HEK293 (cell line): Measurements from ENCODE around the gene HIP1.

Source experiments
- CTCF ChIA-PET: fragments of 350-600 bp; formaldehyde crosslinking; extraction: SDS; loops from one replicate; lab custom pipeline; 2021; ENCODE audit warnings: antibody characterized with exemption; lab: Yijun Ruan, JAX
- POLR2A ChIA-PET: fragments of 300-600 bp; formaldehyde crosslinking; extraction: SDS; loops from one replicate; lab custom pipeline; 2020; ENCODE audit warnings: antibody characterized with exemption, inconsistent platforms; lab: Yijun Ruan, JAX
- H3K27ac ChIP-seq: fragments of 200-500 bp; sonication (Bioruptor generic); 2 replicates; pipeline ENCODE4 v1.5.1; 2014; ENCODE audit warnings: low read depth, low read length, control low read depth, inconsistent platforms; ENCODE audit errors: extremely low read depth
- H3K36me3 ChIP-seq, 2 experiments: fragments of 200-500 bp in 1 of 2; sonication (Bioruptor generic) in 1 of 2; 1 replicate in 1 of 2; 2 replicates in 1 of 2; pipeline ENCODE4 v1.5.1; 2014 to 2017; ENCODE audit warnings: inconsistent platforms in 2 of 2, low read length in 2 of 2; ENCODE audit not compliant: control insufficient read depth in 2 of 2, insufficient read depth in 1 of 2
- H3K4me1 ChIP-seq: fragments of 200-500 bp; sonication (Bioruptor generic); 2 replicates; pipeline ENCODE4 v1.5.1; 2014; ENCODE audit warnings: mild to moderate bottlenecking, low read length, inconsistent platforms; ENCODE audit not compliant: control insufficient read depth, insufficient read depth
- H3K4me3 ChIP-seq: 2 replicates; pipeline ENCODE4 v1.5.1; 2011; ENCODE audit warnings: low read depth, mild to moderate bottlenecking, control low read depth, low read length, moderate library complexity
- H3K9me3 ChIP-seq: fragments of 200-500 bp; sonication (Bioruptor generic); 2 replicates; pipeline ENCODE4 v1.5.1; 2014; ENCODE audit warnings: low read depth, low read length, inconsistent platforms; ENCODE audit not compliant: control insufficient read depth, insufficient read depth
- BCL11A ChIP-seq: fragments of 450-650 bp; formaldehyde crosslinking; IDR thresholded peaks from 2 replicates; pipeline ENCODE4 v1.5.1; 2016; ENCODE audit warnings: low read depth, missing biosample characterization, missing genetic modification characterization
- FEZF1 ChIP-seq: fragments of 450-650 bp; formaldehyde crosslinking; IDR thresholded peaks from 2 replicates; pipeline ENCODE4 v1.5.1; 2016; ENCODE audit warnings: missing biosample characterization, missing genetic modification characterization
- GLIS1 ChIP-seq: fragments of 450-650 bp; formaldehyde crosslinking; IDR thresholded peaks from 2 replicates; pipeline ENCODE4 v1.5.1; 2016; ENCODE audit warnings: missing biosample characterization, missing genetic modification characterization
- IKZF3 ChIP-seq: fragments of 450-650 bp; IDR thresholded peaks from 2 replicates; pipeline ENCODE4 v1.5.0; 2018; ENCODE audit warnings: missing biosample characterization, mild to moderate bottlenecking, missing genetic modification characterization, moderate library complexity
- MZF1 ChIP-seq: fragments of 450-650 bp; formaldehyde crosslinking; IDR thresholded peaks from 2 replicates; pipeline ENCODE4 v1.5.1; 2017; ENCODE audit warnings: missing biosample characterization, missing genetic modification characterization, borderline replicate concordance
- OSR2 ChIP-seq: fragments of 450-650 bp; formaldehyde crosslinking; IDR thresholded peaks from 2 replicates; pipeline ENCODE4 v1.5.1; 2016; ENCODE audit warnings: missing biosample characterization, missing genetic modification characterization
- PRDM10 ChIP-seq: fragments of 450-650 bp; formaldehyde crosslinking; IDR thresholded peaks from 2 replicates; pipeline ENCODE4 v1.5.1; 2016; ENCODE audit warnings: missing biosample characterization, missing genetic modification characterization
- SP2 ChIP-seq: fragments of 450-650 bp; formaldehyde crosslinking; IDR thresholded peaks from 2 replicates; pipeline ENCODE4 v1.5.1; 2016; ENCODE audit warnings: missing biosample characterization, missing genetic modification characterization
- SP7 ChIP-seq: fragments of 450-650 bp; formaldehyde crosslinking; IDR thresholded peaks from 2 replicates; pipeline ENCODE4 v1.5.1; 2016; ENCODE audit warnings: missing biosample characterization, missing genetic modification characterization
- WT1 ChIP-seq: fragments of 450-650 bp; formaldehyde crosslinking; IDR thresholded peaks from 2 replicates; pipeline ENCODE4 v1.5.1; 2016; ENCODE audit warnings: missing biosample characterization, missing genetic modification characterization
- ZBTB20 ChIP-seq: fragments of 450-650 bp; formaldehyde crosslinking; IDR thresholded peaks from 2 replicates; pipeline ENCODE4 v1.5.1; 2016; ENCODE audit warnings: missing biosample characterization, missing genetic modification characterization
- ZIC2 ChIP-seq: fragments of 450-650 bp; formaldehyde crosslinking; IDR thresholded peaks from 2 replicates; pipeline ENCODE4 v1.5.1; 2016; ENCODE audit warnings: missing biosample characterization, missing genetic modification characterization
- ZNF10 ChIP-seq: fragments of 450-650 bp; formaldehyde crosslinking; IDR thresholded peaks from 2 replicates; pipeline ENCODE4 v1.5.1; 2017; ENCODE audit warnings: missing biosample characterization, missing genetic modification characterization
- ZNF121 ChIP-seq: fragments of 450-650 bp; formaldehyde crosslinking; IDR thresholded peaks from 2 replicates; pipeline ENCODE4 v1.5.1; 2016; ENCODE audit warnings: missing biosample characterization, missing genetic modification characterization
- ZNF398 ChIP-seq: fragments of 450-650 bp; formaldehyde crosslinking; IDR thresholded peaks from 2 replicates; pipeline ENCODE4 v1.5.1; 2017; ENCODE audit warnings: missing biosample characterization, missing genetic modification characterization
- ZNF433 ChIP-seq: fragments of 450-650 bp; formaldehyde crosslinking; IDR thresholded peaks from 2 replicates; pipeline ENCODE4 v1.5.1; 2016; ENCODE audit warnings: missing biosample characterization, missing genetic modification characterization, low read depth
- ZNF521 ChIP-seq: fragments of 450-650 bp; formaldehyde crosslinking; IDR thresholded peaks from 2 replicates; pipeline ENCODE4 v1.5.1; 2017; ENCODE audit warnings: missing biosample characterization, mild to moderate bottlenecking, missing genetic modification characterization
- ZNF629 ChIP-seq: fragments of 450-650 bp; formaldehyde crosslinking; IDR thresholded peaks from 2 replicates; pipeline ENCODE4 v1.5.1; 2017; ENCODE audit warnings: missing biosample characterization, missing genetic modification characterization
- ZNF704 ChIP-seq: fragments of 450-650 bp; formaldehyde crosslinking; IDR thresholded peaks from 2 replicates; pipeline ENCODE4 v1.5.1; 2016; ENCODE audit warnings: missing biosample characterization, missing genetic modification characterization
- ZNF707 ChIP-seq: fragments of 450-650 bp; formaldehyde crosslinking; IDR thresholded peaks from 2 replicates; pipeline ENCODE4 v1.5.1; 2016; ENCODE audit warnings: missing biosample characterization, missing genetic modification characterization
- ZNF843 ChIP-seq: fragments of 450-650 bp; formaldehyde crosslinking; IDR thresholded peaks from 2 replicates; pipeline ENCODE4 v1.5.1; 2016; ENCODE audit warnings: missing biosample characterization, missing genetic modification characterization
- ZSCAN5A ChIP-seq: fragments of 450-650 bp; formaldehyde crosslinking; IDR thresholded peaks from 2 replicates; pipeline ENCODE4 v1.5.1; 2016; ENCODE audit warnings: missing biosample characterization, missing genetic modification characterization
- ZXDB ChIP-seq: fragments of 450-650 bp; formaldehyde crosslinking; IDR thresholded peaks from 2 replicates; pipeline ENCODE4 v1.5.1; 2016; ENCODE audit warnings: missing biosample characterization, missing genetic modification characterization

The HIP1 gene

GRCh38 chr7:75567948-75568595 lies 170.7 kb downstream of the HIP1 start:
- no peak overlapping the region for H3K27ac ChIP-seq
- H3K4me1 ChIP-seq = no peaks in the 10 kb centered on the region; the same call in none of the 2 replicates
- ChIA-PET CTCF (no interaction called here), POLR2A (no interaction called here)
- no peak overlapping the region for H3K4me3 ChIP-seq
- no peaks in the 10 kb centered on the region for H3K9me3 ChIP-seq
- TF ChIP-seq ZNF433 = no peak
- TF ChIP-seq ZIC2 (tag by site-specific recombination) = peak; percentile 56; the same call in 1 of the 2 replicates
- TF ChIP-seq, all 188 proteins: peak for 1
- peaks cover 10 to 11% of the 10 kb centered on the region in 2 experiments; a peak in 2 of 3 replicates for H3K36me3 ChIP-seq

- Histone ChIP-seq H3K4me1 (no peaks in the 10 kb centered on the region; the same call in none of the 2 replicates), H3K9me3 (no peaks in the 10 kb centered on the region), H3K36me3 (peaks cover 12 to 30% of the 10 kb centered on the region in 2 experiments; a peak in 2 of 3 replicates), H3K27ac (peak overlapping the region; percentile 20), H3K4me3 (no peak overlapping the region)
- ChIA-PET CTCF (no interaction called here), POLR2A (interaction anchor here (0.7 to 1.3 kb wide), 3 partner anchors 9 to 603 kb away, joined by 3 to 4 read pairs (median 3); no protein-coding TSS in a partner anchor)
- peak; percentile 74 for TF ChIP-seq WT1 (tag by site-specific recombination)
- TF ChIP-seq FEZF1 = peak; percentile 96
- TF ChIP-seq ZNF398 (tag by site-specific recombination) = peak; percentile 28; the same call in 1 of the 2 replicates
- TF ChIP-seq IKZF3 = 0 out of 2 replicates have a peak, but pooled peaks have one; percentile 12
- TF ChIP-seq ZNF704 (tag by site-specific recombination) = no peak
- 0 out of 2 replicates have a peak, but pooled peaks have one; percentile 38 for TF ChIP-seq BCL11A (tag by site-specific recombination)
- TF ChIP-seq MZF1 = 0 out of 2 replicates have a peak, but pooled peaks have one; percentile 32
- TF ChIP-seq ZNF629 (tag by site-specific recombination) = peak; percentile 66
- TF ChIP-seq ZNF10 (tag by site-specific recombination) = 0 out of 2 replicates have a peak, but pooled peaks have one; percentile 12
- peak; percentile 32 for TF ChIP-seq PRDM10 (tag by site-specific recombination)
- TF ChIP-seq SP7 (tag by site-specific recombination) = peak; percentile 24; the same call in 1 of the 2 replicates
- TF ChIP-seq ZNF707 (tag by site-specific recombination) = 0 out of 2 replicates have a peak, but pooled peaks have one; percentile 43
- TF ChIP-seq ZNF121 (tag by site-specific recombination) = 0 out of 2 replicates have a peak, but pooled peaks have one; percentile 33
- peak; percentile 64; the same call in 1 of the 2 replicates for TF ChIP-seq ZXDB
- TF ChIP-seq ZBTB20 (tag by site-specific recombination) = no peak
- TF ChIP-seq SP2 (tag by site-specific recombination) = 0 out of 2 replicates have a peak, but pooled peaks have one; percentile 10
- no peak for TF ChIP-seq ZSCAN5A (tag by site-specific recombination)
- TF ChIP-seq ZNF843 = 0 out of 2 replicates have a peak, but pooled peaks have one; percentile 47
- peak; percentile 97 for TF ChIP-seq OSR2 (tag by site-specific recombination)
- peak; percentile 66 for TF ChIP-seq GLIS1 (tag by site-specific recombination)
- no peak for TF ChIP-seq ZNF521
These were observed 173.5 kb downstream of the HIP1 start for GRCh38 chr7:75565132-75565837.
